Epithelial cell of esophagus (primary cell): ENCODE data around the gene FBXO27.

Experiments
- DNase-seq: peaks from one replicate; pipeline ENCODE4 v3.0.0; 2010; ENCODE audit warnings: low read depth
- H3K4me3 ChIP-seq: 2 replicates; pipeline ENCODE4 v1.5.1; 2011; ENCODE audit warnings: mild to moderate bottlenecking, low read length, control low read depth
- CTCF ChIP-seq: IDR thresholded peaks from 2 replicates; pipeline ENCODE4 v1.5.1; 2011; ENCODE audit warnings: low read depth, mild to moderate bottlenecking, low read length, control low read depth, inconsistent platforms; ENCODE audit not compliant: insufficient read depth; ENCODE audit errors: missing control alignments

FBXO27 gene

GRCh38 chr19:39053276-39054090 lies 21.1 kb upstream of the FBXO27 start:
- H3K4me3 ChIP-seq, result no peak overlapping the region
- TF ChIP-seq CTCF, result no peak
- no peak for DNase-seq

- TF ChIP-seq CTCF, result no peak
- no peak for DNase-seq
- H3K4me3 ChIP-seq, result no peak overlapping the region
Observed at GRCh38 chr19:39052846-39053245, 20.5 kb upstream of the FBXO27 start.

GRCh38 chr19:39052243-39052746 lies 19.9 kb upstream of the FBXO27 start:
- peak; percentile 73 for DNase-seq
- peak; percentile 80 for TF ChIP-seq CTCF
- H3K4me3 ChIP-seq, result no peak overlapping the region

GRCh38 chr19:39047073-39047472 lies 14.7 kb upstream of the FBXO27 start:
- no peak for DNase-seq
- no peak overlapping the region for H3K4me3 ChIP-seq
- TF ChIP-seq CTCF, result no peak

- DNase-seq, result no peak
- TF ChIP-seq CTCF, result no peak
- H3K4me3 ChIP-seq, result no peak overlapping the region
Observed at GRCh38 chr19:39046037-39046821, 13.9 kb upstream of the FBXO27 start.

- no peak for TF ChIP-seq CTCF
- DNase-seq, result no peak
- no peak overlapping the region for H3K4me3 ChIP-seq
Observed at GRCh38 chr19:39045506-39045905, 13.2 kb upstream of the FBXO27 start.
